Neural cell (in vitro differentiated cells): ENCODE data around the gene CREBRF. TPM values are rescaled to one million over a fixed set of nuclear protein-coding genes. Genes with fewer than 3 reads are reported as not detected.

ENCODE experiments used
- H2AFZ ChIP-seq: fragments of 200-600, 300-800 bp; sonication (generic), shearing (Covaris generic); 2 replicates; pipeline ENCODE4 v1.6.0; 2014; ENCODE audit warnings: low read depth, mild to moderate bottlenecking, antibody characterized with exemption, low read length, moderate library complexity
- H3F3A ChIP-seq: fragments of 200-600 bp; shearing (Covaris generic); 2 replicates; pipeline ENCODE4 v1.6.1; 2016; ENCODE audit warnings: mild to moderate bottlenecking, moderate library complexity, mixed read lengths, antibody characterized with exemption, low read length; ENCODE audit not compliant: insufficient read depth, poor library complexity, severe bottlenecking
- H3K27ac ChIP-seq: fragments of 200-600, 300-800 bp; sonication (generic), shearing (Covaris generic); 2 replicates; pipeline ENCODE4 v1.5.1; 2014; ENCODE audit warnings: mild to moderate bottlenecking, low read length, moderate library complexity
- H3K27me3 ChIP-seq: fragments of 300-800, 200-600 bp; sonication (generic), shearing (Covaris generic); 2 replicates; pipeline ENCODE4 v1.6.0; 2014; ENCODE audit warnings: mild to moderate bottlenecking, low read depth, low read length, moderate library complexity; ENCODE audit not compliant: insufficient read depth
- H3K36me3 ChIP-seq: fragments of 300-800, 200-600 bp; sonication (generic), shearing (Covaris generic); 2 replicates; pipeline ENCODE4 v1.5.1; 2014; ENCODE audit warnings: mild to moderate bottlenecking, antibody characterized with exemption, low read length, moderate library complexity; ENCODE audit not compliant: insufficient read depth
- H3K4me2 ChIP-seq: fragments of 300-800, 200-600 bp; sonication (generic), shearing (Covaris generic); 2 replicates; pipeline ENCODE4 v1.6.0; 2014; ENCODE audit warnings: mild to moderate bottlenecking, low read length
- H3K4me3 ChIP-seq: fragments of 300-800, 200-600 bp; sonication (generic), shearing (Covaris generic); 2 replicates; pipeline ENCODE4 v1.5.1; 2014; ENCODE audit warnings: mild to moderate bottlenecking, low read length, moderate library complexity
- H3K79me2 ChIP-seq: fragments of 200-600 bp; shearing (Covaris generic); replicated peaks from 2 replicates; pipeline ENCODE4 v1.6.0; 2014; ENCODE audit warnings: mild to moderate bottlenecking, low read length, moderate library complexity; ENCODE audit not compliant: insufficient read depth
- H3K9ac ChIP-seq: fragments of 300-800, 200-600 bp; sonication (generic), shearing (Covaris generic); 2 replicates; pipeline ENCODE4 v1.6.1; 2016; ENCODE audit warnings: mild to moderate bottlenecking, low read length, mixed read lengths
- H3K9me2 ChIP-seq: fragments of 200-600 bp; shearing (Covaris generic); 2 replicates; pipeline ENCODE4 v1.6.1; 2016; ENCODE audit warnings: mild to moderate bottlenecking, low read length, mixed read lengths; ENCODE audit not compliant: insufficient read depth
- H3K9me3 ChIP-seq: fragments of 200-600, 300-800 bp; sonication (generic), shearing (Covaris generic); 2 replicates; pipeline ENCODE4 v1.6.1; 2016; ENCODE audit warnings: mild to moderate bottlenecking, mixed run types, low read length, moderate library complexity, mixed read lengths
- H4K20me1 ChIP-seq: fragments of 200-600 bp; shearing (Covaris generic); 2 replicates; pipeline ENCODE4 v1.6.1; 2016; ENCODE audit warnings: mild to moderate bottlenecking, mixed run types; ENCODE audit not compliant: insufficient read depth
- EP300 ChIP-seq: fragments of 450-650 bp; conservative IDR thresholded peaks from 2 replicates; pipeline ENCODE4 v1.6.1; 2014; ENCODE audit warnings: antibody characterized with exemption, mild to moderate bottlenecking, moderate library complexity; ENCODE audit not compliant: poor library complexity, severe bottlenecking
- EZH2 ChIP-seq: fragments of 200-600, 300-800 bp; shearing (Covaris generic), sonication (generic); IDR thresholded peaks from 2 replicates; pipeline ENCODE4 v1.6.1; 2014; ENCODE audit warnings: antibody characterized with exemption, low read length, borderline replicate concordance, mild to moderate bottlenecking; ENCODE audit not compliant: insufficient read depth, poor library complexity, severe bottlenecking
- POLR2AphosphoS5 ChIP-seq: IDR thresholded peaks from 2 replicates; pipeline ENCODE4 v1.6.1; 2012
- SMC3 ChIP-seq: fragments of 450-650 bp; conservative IDR thresholded peaks from 2 replicates; pipeline ENCODE4 v1.6.1; 2014; ENCODE audit warnings: antibody characterized with exemption, mild to moderate bottlenecking, moderate library complexity; ENCODE audit not compliant: poor library complexity
- polyA plus RNA-seq: library from polyadenylated mRNA; depleted of rRNA; stranded (reverse); fragments of >200 nt; gene quantifications from 2 replicates; pipeline ENCODE4 v1.2.3, GENCODE V29; 2014
- small RNA-seq, 3 experiments: library from RNA; depleted of rRNA; stranded (forward); fragments of <200 nt; gene quantifications; one replicate each; pipeline ENCODE3, GENCODE V24; 2012
- TF ChIP-seq, protein P1 (sequence below): fragments of 450-650 bp; IDR thresholded peaks from 2 replicates; pipeline ENCODE4 v1.5.1; 2014; ENCODE audit warnings: antibody characterized with exemption, mild to moderate bottlenecking, moderate library complexity; ENCODE audit not compliant: poor library complexity, severe bottlenecking

The CREBRF gene
- polyA plus RNA-seq, 1 donor from 2014 or later: 9.3 TPM

DNA sequence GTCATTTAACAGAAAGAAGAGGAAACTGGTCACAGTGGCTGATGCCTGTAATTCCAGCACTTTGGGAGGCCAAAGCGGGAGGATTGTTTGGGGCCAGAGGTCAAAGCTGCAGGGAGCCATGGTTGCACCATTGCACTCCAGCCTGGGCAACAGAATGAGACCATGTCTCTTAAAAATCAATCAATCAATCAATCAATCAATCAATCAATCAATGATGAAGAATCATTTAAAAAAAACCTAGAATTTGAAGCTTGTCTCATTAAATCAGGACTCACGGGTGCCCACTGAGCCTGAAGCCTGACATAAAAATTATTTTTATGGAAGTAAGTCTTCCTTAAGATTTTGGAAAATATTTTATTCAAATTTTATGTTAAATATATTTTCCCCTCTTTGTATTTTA lies 132.1 kb downstream of the CREBRF start:
- Histone ChIP-seq H3K9me3 (no peaks in the 10 kb centered on the region), H3K79me2 (no peaks in the 10 kb centered on the region), H3K9ac (no peak overlapping the region), H3K36me3 (no peaks in the 10 kb centered on the region), H3K4me3 (no peak overlapping the region), H4K20me1 (no peaks in the 10 kb centered on the region), H3K9me2 (no peaks in the 10 kb centered on the region), H3F3A (no peaks in the 10 kb centered on the region), H2AFZ (no peak overlapping the region), H3K27ac (no peak overlapping the region), H3K4me2 (no peak overlapping the region), H3K27me3 (no peaks in the 10 kb centered on the region)
- TF ChIP-seq POLR2AphosphoS5 (no peak), EZH2 (no peak), SMC3 (no peak), EP300 (no peak)
- TF ChIP-seq, protein P1, sequence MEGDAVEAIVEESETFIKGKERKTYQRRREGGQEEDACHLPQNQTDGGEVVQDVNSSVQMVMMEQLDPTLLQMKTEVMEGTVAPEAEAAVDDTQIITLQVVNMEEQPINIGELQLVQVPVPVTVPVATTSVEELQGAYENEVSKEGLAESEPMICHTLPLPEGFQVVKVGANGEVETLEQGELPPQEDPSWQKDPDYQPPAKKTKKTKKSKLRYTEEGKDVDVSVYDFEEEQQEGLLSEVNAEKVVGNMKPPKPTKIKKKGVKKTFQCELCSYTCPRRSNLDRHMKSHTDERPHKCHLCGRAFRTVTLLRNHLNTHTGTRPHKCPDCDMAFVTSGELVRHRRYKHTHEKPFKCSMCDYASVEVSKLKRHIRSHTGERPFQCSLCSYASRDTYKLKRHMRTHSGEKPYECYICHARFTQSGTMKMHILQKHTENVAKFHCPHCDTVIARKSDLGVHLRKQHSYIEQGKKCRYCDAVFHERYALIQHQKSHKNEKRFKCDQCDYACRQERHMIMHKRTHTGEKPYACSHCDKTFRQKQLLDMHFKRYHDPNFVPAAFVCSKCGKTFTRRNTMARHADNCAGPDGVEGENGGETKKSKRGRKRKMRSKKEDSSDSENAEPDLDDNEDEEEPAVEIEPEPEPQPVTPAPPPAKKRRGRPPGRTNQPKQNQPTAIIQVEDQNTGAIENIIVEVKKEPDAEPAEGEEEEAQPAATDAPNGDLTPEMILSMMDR: no peak

Small RNA genes lying within 50 kb of the gene (small RNA-seq; reads per million reads assigned to genes)
- gene RF00019 (0 to 1.2 (median 0) reads per million in 3 experiments), gene SNORA74B (1,841 to 2,853 (median 2,527) reads per million in 3 experiments)

Other genes starting within 250 kb of the CREBRF start
- gene ERGIC1, start 222.1 kb upstream of the CREBRF start, polyA plus RNA-seq: 59.1 and 69.4 TPM in 2 replicates
- gene RPL26L1, start 96.9 kb upstream of the CREBRF start, polyA plus RNA-seq: 149 and 162 TPM in 2 replicates
- 53.0 and 53.7 TPM in 2 replicates for gene ATP6V0E1, start 72.6 kb upstream of the CREBRF start, polyA plus RNA-seq
- gene BNIP1, start 88.2 kb downstream of the CREBRF start, polyA plus RNA-seq: 23.3 and 26.2 TPM in 2 replicates
- gene NKX2-5, start 178.9 kb downstream of the CREBRF start, polyA plus RNA-seq: not detected in 2 replicates